Bronchial epithelial cell (primary cell): Measurements from ENCODE around the gene MYO3B. TPM values are rescaled to one million over a fixed set of nuclear protein-coding genes. Genes with fewer than 3 reads are reported as not detected.
A peak's percentile ranks its signal among the peaks of the same experiment; 100 is the strongest.

Experiments used
- DNase-seq: peaks from one replicate; pipeline ENCODE4 v3.0.0-alpha.2; 2010; ENCODE audit warnings: low read depth
- FAIRE-seq: peaks from 2 replicates; lab custom pipeline; 2011; peaks lifted over from hg19 to GRCh38; lab: Jason Lieb, UNC
- H3K27me3 ChIP-seq: 2 replicates; pipeline ENCODE4 v1.5.1; 2011; ENCODE audit warnings: low read length; ENCODE audit not compliant: control insufficient read depth, insufficient read depth
- H3K36me3 ChIP-seq: 2 replicates; pipeline ENCODE4 v1.5.1; 2011; ENCODE audit warnings: low read length; ENCODE audit not compliant: control insufficient read depth, insufficient read depth
- H3K4me3 ChIP-seq: 2 replicates; pipeline ENCODE4 v1.5.1; 2011; ENCODE audit warnings: mild to moderate bottlenecking, low read depth, low read length, control low read depth
- total RNA-seq: library from RNA; depleted of rRNA; stranded (reverse); fragments of >200 nt; gene quantifications from 2 replicates; pipeline ENCODE4 v1.2.1, GENCODE V29; 2014
- TF ChIP-seq, protein P1 (sequence below): IDR thresholded peaks from 2 replicates; pipeline ENCODE4 v1.5.1; 2011; ENCODE audit warnings: mild to moderate bottlenecking, moderate library complexity, low read length, control low read depth, inconsistent platforms; ENCODE audit not compliant: insufficient read depth, severe bottlenecking

Gene MYO3B
- total RNA-seq, 1 donor from 2014 or later = under 0.01 TPM

DNA sequence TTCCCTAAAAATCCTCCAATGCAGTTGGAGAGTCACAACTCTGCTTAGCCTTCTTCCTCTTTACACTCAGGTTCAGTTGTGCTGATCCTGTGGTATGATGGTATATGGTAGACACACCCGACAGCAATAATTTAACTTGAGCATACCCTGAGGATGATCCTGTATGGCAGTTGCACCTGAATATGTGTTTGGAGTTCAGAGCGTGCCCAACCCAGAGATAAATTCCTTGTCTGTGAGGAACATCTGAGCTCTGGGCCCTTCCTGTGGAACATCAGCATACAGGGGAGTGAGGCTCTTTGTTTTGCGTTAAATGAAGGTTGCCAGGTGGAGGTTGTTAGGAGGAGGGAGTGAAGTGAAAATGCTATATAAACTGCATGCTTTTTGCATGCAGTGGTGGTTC lies 187.7 kb downstream of the MYO3B start:
- FAIRE-seq (no peak), DNase-seq (no peak)
- H3K36me3 ChIP-seq = no peaks in the 10 kb centered on the region
- TF ChIP-seq, protein P1, sequence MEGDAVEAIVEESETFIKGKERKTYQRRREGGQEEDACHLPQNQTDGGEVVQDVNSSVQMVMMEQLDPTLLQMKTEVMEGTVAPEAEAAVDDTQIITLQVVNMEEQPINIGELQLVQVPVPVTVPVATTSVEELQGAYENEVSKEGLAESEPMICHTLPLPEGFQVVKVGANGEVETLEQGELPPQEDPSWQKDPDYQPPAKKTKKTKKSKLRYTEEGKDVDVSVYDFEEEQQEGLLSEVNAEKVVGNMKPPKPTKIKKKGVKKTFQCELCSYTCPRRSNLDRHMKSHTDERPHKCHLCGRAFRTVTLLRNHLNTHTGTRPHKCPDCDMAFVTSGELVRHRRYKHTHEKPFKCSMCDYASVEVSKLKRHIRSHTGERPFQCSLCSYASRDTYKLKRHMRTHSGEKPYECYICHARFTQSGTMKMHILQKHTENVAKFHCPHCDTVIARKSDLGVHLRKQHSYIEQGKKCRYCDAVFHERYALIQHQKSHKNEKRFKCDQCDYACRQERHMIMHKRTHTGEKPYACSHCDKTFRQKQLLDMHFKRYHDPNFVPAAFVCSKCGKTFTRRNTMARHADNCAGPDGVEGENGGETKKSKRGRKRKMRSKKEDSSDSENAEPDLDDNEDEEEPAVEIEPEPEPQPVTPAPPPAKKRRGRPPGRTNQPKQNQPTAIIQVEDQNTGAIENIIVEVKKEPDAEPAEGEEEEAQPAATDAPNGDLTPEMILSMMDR = no peak
- H3K27me3 ChIP-seq = peaks cover 3% of the 10 kb centered on the region
- H3K4me3 ChIP-seq = no peak overlapping the region

DNA sequence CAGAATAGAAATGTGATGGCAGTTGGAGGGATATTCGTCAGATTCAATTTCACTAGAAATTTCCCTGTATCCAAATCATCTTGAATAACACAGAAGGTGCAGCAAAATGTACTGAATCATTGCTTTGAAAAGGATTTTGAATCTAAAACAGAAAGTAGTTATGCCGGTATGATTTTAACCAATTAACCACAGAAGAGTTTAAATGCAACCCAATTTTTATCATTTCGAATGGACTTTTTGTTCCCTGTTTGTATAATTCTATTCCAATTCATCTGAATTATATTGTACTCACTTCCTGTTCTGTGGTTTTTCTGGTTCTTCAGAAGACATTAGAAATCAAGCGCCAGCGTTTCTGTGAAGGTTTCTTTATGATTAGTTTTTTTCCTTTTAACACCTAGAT lies 190.4 kb downstream of the MYO3B start:
- FAIRE-seq = no peak
- no peak for DNase-seq
- Histone ChIP-seq H3K27me3 (peaks cover under 1% of the 10 kb centered on the region), H3K4me3 (no peak overlapping the region), H3K36me3 (no peaks in the 10 kb centered on the region)
- TF ChIP-seq, protein P1 = no peak

DNA sequence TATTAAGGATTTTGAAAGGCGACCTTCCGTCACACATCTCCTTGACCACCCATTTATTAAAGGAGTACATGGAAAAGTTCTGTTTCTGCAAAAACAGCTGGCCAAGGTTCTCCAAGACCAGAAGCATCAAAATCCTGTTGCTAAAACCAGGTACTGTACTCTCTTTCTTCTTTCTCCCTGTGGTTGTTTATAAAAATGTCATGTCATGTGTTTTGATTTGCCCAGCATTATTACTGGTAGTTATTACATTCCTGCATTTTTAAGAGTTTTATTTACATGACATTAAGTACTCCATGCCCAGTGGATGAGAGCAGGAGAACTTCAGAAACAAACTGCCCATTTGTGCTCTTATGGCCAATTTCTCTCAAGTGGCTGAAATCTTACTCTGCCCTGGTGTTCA lies 191.3 kb downstream of the MYO3B start:
- Histone ChIP-seq H3K4me3 (no peak overlapping the region), H3K36me3 (no peaks in the 10 kb centered on the region), H3K27me3 (no peaks in the 10 kb centered on the region)
- DNase-seq = no peak
- no peak for FAIRE-seq
- TF ChIP-seq, protein P1 = no peak

DNA sequence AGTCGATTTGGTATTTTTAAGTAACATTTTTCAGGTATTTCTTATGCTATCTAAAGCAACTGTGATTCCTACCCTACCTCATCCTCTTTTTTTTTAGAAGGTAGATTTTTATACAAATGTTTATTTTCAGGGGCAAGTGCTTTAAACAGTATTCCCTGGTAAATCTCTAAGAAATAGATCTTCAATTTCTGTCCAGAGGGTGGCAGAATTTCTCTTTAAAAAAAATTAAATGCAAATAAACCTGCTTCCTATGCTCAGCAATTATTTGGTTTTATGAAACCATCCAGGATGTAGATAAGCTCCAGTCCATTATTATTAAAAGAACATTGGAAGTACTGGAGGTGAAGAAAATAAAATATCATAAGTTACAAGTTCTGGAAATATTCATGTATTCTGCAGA lies 191.9 kb downstream of the MYO3B start:
- TF ChIP-seq, protein P1 = peak; percentile 3
- Histone ChIP-seq H3K4me3 (no peak overlapping the region), H3K36me3 (no peaks in the 10 kb centered on the region), H3K27me3 (no peaks in the 10 kb centered on the region)
- FAIRE-seq (no peak), DNase-seq (peak; percentile 37)

DNA sequence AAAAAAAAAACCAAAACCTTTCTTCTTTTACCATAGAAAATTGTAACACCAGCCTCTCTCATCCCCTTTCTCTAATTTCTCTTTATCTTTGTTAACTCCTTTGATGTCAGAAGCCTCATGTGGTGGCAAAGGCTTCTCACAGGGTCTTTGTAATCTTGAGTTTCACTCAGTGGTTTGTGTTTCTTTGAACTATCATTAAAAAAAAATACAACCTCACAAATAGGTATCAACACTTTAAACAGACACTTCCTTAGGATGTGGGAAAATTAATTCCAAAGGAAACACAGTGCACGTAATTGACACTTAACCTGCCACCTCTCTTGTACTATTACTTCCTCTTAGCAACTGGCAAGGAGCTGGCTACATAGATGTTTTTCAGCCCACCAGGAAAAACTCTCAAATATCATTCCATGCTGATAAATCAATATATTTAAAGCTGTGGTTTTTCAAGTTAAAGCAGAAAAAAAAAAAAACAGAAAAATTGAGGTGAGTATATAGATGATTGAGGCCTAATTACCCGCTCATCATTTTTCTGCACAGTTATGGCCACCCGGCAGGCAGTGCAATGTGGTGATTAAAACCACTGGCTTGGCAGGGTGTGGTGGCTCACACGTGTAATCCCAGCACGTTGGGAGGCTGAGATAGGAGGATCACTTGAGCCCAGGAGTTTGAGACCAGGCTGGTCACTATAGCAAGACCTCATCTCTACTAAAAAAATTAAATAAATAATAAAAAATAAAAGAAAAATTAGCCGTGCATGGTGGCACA lies 193.5 kb downstream of the MYO3B start:
- DNase-seq = no peak
- Histone ChIP-seq H3K27me3 (no peaks in the 10 kb centered on the region), H3K4me3 (no peak overlapping the region), H3K36me3 (no peaks in the 10 kb centered on the region)
- no peak for FAIRE-seq
- TF ChIP-seq, protein P1 = no peak

DNA sequence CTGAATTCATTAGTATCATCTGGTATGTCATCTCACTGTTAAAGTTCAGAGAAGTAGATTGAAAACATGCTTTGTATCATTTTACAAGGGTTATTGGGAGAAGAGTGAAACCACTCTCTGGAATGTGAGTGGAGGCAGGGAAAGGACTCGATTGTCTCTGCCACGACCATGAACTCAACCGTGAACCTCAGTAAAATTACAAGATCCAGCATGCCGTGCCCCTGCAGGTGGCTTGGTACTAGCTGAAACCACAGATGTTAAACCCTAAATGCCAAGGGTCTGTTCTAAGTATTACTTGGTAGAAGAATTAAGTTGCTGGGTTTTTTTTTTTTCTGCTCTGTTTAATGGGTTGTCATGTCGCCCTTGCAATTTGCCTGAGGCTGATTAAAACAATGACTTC lies 197.2 kb downstream of the MYO3B start:
- Histone ChIP-seq H3K27me3 (no peaks in the 10 kb centered on the region), H3K36me3 (no peaks in the 10 kb centered on the region), H3K4me3 (no peak overlapping the region)
- no peak for FAIRE-seq
- TF ChIP-seq, protein P1 = no peak
- peak; percentile 61 for DNase-seq
